Colon (tissue), 2 donors: ENCODE results near the gene TUT4.

Source experiments
- FAIRE-seq: peaks from 2 replicates; lab custom pipeline; 2012; peaks lifted over from hg19 to GRCh38; lab: Jason Lieb, UNC
- donor health status: control.
- donor health status: control.

The TUT4 gene

DNA sequence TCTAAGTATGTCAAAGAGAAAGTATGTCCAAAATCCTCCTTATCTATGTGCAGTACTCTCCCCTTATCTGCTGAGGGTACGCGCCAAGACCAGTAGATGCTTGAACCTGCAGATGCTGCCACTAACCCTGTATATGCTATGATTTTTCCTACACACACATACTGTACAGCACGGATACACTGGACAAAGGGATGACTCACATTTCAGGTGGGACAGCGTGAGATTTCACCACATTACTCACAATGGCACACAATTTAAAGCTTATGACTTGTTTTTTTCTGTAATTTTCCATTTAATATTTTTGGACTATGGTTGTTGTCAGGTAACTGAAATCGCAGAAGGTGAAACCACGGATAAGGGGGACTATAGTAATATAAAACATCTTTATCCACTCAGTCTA, 152.8 kb downstream of the TUT4 start:
- no peak for FAIRE-seq

- no peak for FAIRE-seq
Measured at GRCh38 chr1:52399629-52400028, 153.3 kb downstream of the TUT4 start.

GRCh38 chr1:52393174-52393573, 159.7 kb downstream of the TUT4 start:
- no peak for FAIRE-seq

GRCh38 chr1:52386458-52386857, 166.4 kb downstream of the TUT4 start:
- no peak for FAIRE-seq

DNA sequence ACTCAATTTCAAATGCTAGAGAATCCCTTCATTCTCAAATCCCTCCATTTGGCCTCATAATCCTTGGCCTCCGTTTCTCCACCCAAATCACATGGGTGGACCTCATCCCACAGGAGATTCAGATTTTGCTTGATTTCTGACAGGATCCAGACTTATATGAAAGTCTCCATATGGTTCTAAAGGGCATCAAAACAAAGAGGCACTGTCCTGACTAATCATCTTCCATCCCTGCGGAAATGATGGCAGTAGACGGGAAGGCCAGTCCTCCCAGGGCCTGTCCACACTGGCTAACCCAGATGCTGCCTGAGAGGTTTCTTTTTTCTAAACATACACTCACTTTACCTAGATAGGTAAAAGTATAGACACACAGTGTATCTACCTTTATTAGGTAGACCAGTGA, 167.5 kb downstream of the TUT4 start:
- no peak for FAIRE-seq
